Medulla oblongata (tissue), 1 donor: ENCODE data around the gene DHX30.
"Not testable (repeated sequence)": the region's sequence is repeated elsewhere in the genome, so short reads cannot be mapped to it uniquely, and the experiment has no call there.

Experiments
- DNase-seq: peaks from one replicate; pipeline ENCODE4 v3.0.0-alpha.2; 2015; ENCODE audit errors: extremely low spot score

Gene DHX30

GRCh38 chr3:47877719-47878118 lies 74.8 kb downstream of the DHX30 start:
- no peak for DNase-seq

GRCh38 chr3:47882338-47882737 lies 79.4 kb downstream of the DHX30 start:
- DNase-seq: no peak

- DNase-seq: no peak
These were observed 81.7 kb downstream of the DHX30 start for GRCh38 chr3:47884603-47885002.

- no peak for DNase-seq
These were observed 82.2 kb downstream of the DHX30 start for GRCh38 chr3:47885168-47885567.

- not testable (repeated sequence) for DNase-seq
These were observed 85.1 kb downstream of the DHX30 start for GRCh38 chr3:47887991-47888390.

GRCh38 chr3:47888986-47889757 lies 86.2 kb downstream of the DHX30 start:
- no peak for DNase-seq

GRCh38 chr3:47890126-47890827 lies 87.3 kb downstream of the DHX30 start:
- peak; percentile 62 for DNase-seq

- peak; percentile 78 for DNase-seq
These were observed 88.1 kb downstream of the DHX30 start for GRCh38 chr3:47890828-47891612.

- no peak for DNase-seq
These were observed 88.7 kb downstream of the DHX30 start for GRCh38 chr3:47891613-47892005.

- DNase-seq: peak; percentile 63
These were observed 89.5 kb downstream of the DHX30 start for GRCh38 chr3:47892286-47893040.

- no peak for DNase-seq
These were observed 92.3 kb downstream of the DHX30 start for GRCh38 chr3:47895241-47895640.

GRCh38 chr3:47896736-47897135 lies 93.8 kb downstream of the DHX30 start:
- no peak for DNase-seq

GRCh38 chr3:47897954-47898353 lies 95.0 kb downstream of the DHX30 start:
- no peak for DNase-seq

GRCh38 chr3:47899495-47900108 lies 96.7 kb downstream of the DHX30 start:
- peak; percentile 46 for DNase-seq
